GM10266 (cell line): ENCODE measurements around the gene MEGF10.

Experiments used
- DNase-seq: peaks from one replicate; pipeline ENCODE4 v3.0.0; 2012; ENCODE audit errors: extremely low spot score
- CTCF ChIP-seq: IDR thresholded peaks from 2 replicates; pipeline ENCODE4 v1.5.1; 2012; ENCODE audit warnings: mild to moderate bottlenecking, low read depth; ENCODE audit not compliant: control insufficient read depth, insufficient read depth; ENCODE audit errors: missing control alignments

MEGF10 gene

GRCh38 chr5:127492854-127493738 lies 202.5 kb downstream of the MEGF10 start:
- peak; percentile 54 for TF ChIP-seq CTCF
- DNase-seq = peak; percentile 26

GRCh38 chr5:127498548-127498947 lies 208.0 kb downstream of the MEGF10 start:
- no peak for DNase-seq

DNA sequence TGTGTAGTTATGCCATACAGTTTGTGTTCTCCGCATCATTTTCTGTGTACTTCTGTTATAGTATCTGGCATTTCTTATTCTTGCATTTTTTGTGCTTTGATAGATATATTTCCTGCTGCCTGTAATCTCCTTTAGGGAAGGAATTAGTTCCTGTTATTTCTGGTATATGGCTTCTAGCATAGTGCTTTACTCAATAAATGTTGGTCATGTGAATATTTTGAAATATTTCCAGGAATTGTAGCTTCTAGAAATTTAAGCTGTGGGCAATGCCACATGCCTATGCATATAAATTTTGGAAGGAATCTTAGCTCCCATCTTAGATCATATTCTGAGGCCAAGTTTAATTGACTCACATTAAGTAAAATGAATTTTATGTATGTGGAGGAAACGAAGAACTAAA lies 215.3 kb downstream of the MEGF10 start:
- TF ChIP-seq CTCF = no peak
- DNase-seq = no peak

More at GRCh38 chr5:127498548-127498947, 208.0 kb downstream of the MEGF10 start:
- no peak for TF ChIP-seq CTCF

DNA sequence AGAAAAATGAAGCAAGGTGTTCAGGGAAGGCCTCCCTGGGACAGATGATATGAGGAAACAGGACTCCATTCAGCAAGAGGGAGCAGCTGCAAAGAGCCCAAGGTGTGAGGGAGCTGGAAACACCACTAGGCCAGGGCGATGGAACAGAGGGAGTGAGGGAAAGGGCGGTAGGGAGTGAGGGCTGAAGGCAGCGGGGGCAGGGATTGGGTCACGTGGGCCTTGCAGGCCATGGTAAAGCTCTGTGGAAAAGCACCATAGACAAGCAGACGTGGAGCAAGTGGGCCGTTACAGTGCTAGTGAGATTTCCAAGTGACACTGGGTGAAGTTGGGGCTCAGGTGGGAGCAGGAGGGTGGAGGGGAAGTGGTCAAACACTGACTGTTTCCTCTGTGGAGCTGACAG lies 216.0 kb downstream of the MEGF10 start:
- no peak for DNase-seq
- no peak for TF ChIP-seq CTCF

- DNase-seq = no peak
These were observed 218.2 kb downstream of the MEGF10 start for GRCh38 chr5:127508644-127509373.

More at GRCh38 chr5:127508644-127509373, 218.2 kb downstream of the MEGF10 start:
- TF ChIP-seq CTCF = no peak
